ENCODE results near the gene COX7A2.

DNA sequence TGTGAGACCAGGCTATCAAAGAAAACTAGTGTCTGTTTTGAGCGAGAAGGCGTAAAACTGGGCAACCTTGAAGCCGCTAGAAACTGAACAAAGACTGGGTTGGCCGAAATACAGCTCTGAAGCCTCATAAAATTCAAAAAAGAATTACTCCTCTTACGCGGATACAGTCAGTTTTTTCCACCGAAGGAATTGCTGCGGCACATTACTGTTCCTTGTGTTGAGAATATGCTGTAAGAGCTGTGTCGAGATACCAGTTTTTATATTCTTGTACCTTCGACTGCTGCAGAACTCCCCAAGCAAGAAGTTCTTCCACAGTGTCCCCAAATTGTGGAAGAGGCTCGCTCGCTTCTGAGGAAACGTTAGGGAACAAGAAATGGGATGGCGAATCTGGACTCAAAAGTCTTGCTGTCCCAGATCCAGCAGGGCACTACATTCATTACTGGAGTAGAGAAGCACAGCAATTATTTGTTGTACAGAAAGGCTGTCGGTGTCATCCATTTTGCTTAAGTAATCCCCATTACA is 523 bp upstream of the COX7A2 start:
- TF ChIP-seq, protein P1, sequence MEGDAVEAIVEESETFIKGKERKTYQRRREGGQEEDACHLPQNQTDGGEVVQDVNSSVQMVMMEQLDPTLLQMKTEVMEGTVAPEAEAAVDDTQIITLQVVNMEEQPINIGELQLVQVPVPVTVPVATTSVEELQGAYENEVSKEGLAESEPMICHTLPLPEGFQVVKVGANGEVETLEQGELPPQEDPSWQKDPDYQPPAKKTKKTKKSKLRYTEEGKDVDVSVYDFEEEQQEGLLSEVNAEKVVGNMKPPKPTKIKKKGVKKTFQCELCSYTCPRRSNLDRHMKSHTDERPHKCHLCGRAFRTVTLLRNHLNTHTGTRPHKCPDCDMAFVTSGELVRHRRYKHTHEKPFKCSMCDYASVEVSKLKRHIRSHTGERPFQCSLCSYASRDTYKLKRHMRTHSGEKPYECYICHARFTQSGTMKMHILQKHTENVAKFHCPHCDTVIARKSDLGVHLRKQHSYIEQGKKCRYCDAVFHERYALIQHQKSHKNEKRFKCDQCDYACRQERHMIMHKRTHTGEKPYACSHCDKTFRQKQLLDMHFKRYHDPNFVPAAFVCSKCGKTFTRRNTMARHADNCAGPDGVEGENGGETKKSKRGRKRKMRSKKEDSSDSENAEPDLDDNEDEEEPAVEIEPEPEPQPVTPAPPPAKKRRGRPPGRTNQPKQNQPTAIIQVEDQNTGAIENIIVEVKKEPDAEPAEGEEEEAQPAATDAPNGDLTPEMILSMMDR (IDR thresholded peaks at IDR 0.05 in 8 of 11, conservative IDR thresholded peaks at IDR 0.05 in 3 of 11), result no peak
- TF ChIP-seq POLR2AphosphoS5 (IDR thresholded peaks at IDR 0.05) (no peak), POLR2A (IDR thresholded peaks at IDR 0.05) (no peak)

Data from spleen (tissue), 7 donors.